Tongue (tissue), 2 donors: ENCODE results near the gene SCYGR2. TPM values are rescaled to one million over a fixed set of nuclear protein-coding genes. Genes with fewer than 3 reads are reported as not detected.
A peak's percentile ranks its signal among the peaks of the same experiment; 100 is the strongest.

Experiments used
- DNase-seq: peaks from one replicate; pipeline ENCODE4 v3.0.0-alpha.2; 2015
- total RNA-seq: library from RNA; depleted of rRNA; stranded (reverse); fragments of >200 nt; gene quantifications from one replicate; pipeline ENCODE4 v1.2.3, GENCODE V29; 2014

The SCYGR2 gene
- total RNA-seq, 1 donor from 2014 or later = not detected

DNA sequence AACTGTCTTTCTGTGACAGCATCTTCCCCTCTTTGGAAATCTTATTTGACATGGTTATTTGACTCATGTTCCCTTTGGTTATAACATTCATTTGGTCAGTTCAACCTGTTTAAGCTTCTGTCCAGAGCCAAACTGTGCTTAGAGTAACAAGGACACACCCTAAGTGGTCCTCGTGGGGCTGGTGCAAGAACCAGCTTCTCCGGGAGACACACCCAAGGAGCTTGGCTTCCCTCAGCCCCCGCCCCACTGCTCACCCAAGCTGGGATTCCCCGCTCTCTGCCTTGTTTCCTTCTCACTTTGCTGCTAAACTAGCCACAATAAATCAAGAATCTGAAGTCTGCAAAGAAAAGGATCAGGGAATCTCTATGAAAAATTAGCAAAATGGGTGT is 14.6 kb downstream of the SCYGR2 start:
- DNase-seq = no peak

GRCh38 chr2:227614246-227614645 is 15.6 kb downstream of the SCYGR2 start:
- no peak for DNase-seq

GRCh38 chr2:227614740-227615139 is 16.0 kb downstream of the SCYGR2 start, which contains the start of gene SCYGR3:
SCYGR3 (minus strand) TSS chr2:227614840; CDS start chr2:227614840, 0 bp downstream.
- no peak for DNase-seq

DNA sequence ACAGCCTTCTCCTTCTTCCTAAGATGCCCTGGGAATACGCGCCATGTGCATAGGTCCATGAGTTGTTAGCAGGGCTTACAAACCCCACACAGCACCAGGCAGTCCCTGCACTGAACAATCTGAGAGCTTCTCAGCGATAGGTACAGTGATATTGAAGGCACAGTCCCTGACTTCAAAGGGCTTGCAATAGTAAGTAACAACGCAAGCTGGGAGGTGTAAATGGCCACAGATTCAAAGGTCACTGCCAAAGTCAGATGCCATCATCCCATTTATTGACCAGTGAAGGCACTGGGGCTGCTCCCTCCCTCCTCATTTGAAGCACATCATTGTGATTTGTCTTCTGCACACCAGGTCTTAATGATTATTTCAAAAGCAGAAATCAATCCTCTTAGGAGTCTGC is 16.5 kb downstream of the SCYGR2 start:
- DNase-seq = no peak

GRCh38 chr2:227615906-227616305 is 17.2 kb downstream of the SCYGR2 start:
- no peak for DNase-seq

GRCh38 chr2:227616631-227617030 is 17.9 kb downstream of the SCYGR2 start:
- DNase-seq = no peak

DNA sequence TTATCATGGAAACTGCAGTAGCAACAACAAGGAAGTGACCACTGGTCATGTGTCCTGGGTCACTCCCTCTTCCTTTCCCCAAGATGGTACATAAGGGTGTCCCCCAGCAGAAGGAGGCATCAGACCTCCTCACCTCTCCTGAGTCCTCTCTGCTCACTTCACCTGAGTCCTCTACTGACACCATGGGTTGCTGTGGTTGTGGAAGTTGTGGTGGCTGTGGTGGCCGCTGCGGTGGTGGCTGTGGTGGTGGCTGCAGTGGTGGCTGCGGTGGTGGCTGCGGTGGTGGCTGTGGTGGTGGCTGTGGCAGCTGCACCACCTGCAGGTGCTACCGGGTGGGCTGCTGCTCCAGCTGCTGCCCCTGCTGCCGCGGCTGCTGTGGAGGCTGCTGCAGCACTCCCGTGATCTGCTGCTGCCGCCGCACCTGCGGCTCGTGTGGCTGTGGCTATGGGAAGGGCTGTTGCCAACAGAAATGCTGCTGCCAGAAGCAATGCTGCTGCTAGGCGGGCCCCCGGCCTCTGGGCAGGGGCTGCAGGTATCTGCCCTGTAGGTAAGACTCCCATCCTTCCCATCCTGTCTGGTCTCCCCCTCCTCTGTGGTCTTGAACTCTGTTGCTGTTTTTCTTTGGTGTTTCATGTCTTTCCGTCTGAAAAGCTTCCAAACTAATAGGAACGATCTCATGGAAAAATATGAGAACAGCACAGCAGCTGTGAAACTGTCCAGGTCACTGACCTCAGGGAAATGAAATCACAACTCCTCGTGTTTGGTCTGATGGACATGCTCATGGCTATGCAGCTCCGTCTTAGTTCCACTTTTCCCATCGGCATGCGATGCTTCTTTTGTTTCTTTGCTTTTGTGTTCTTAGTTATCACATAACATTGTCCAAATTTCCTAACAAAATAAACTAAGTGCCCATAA is 18.9 kb downstream of the SCYGR2 start, which contains the start of gene SCYGR4:
SCYGR4 (plus strand) TSS at position 183 of the 915 bp plus-strand sequence; CDS start at position 183, 0 bp downstream.
- DNase-seq = peak; percentile 27

- no peak for DNase-seq
Measured at GRCh38 chr2:227623226-227623625, 24.5 kb downstream of the SCYGR2 start.

GRCh38 chr2:227625420-227625819 is 26.7 kb downstream of the SCYGR2 start:
- no peak for DNase-seq

DNA sequence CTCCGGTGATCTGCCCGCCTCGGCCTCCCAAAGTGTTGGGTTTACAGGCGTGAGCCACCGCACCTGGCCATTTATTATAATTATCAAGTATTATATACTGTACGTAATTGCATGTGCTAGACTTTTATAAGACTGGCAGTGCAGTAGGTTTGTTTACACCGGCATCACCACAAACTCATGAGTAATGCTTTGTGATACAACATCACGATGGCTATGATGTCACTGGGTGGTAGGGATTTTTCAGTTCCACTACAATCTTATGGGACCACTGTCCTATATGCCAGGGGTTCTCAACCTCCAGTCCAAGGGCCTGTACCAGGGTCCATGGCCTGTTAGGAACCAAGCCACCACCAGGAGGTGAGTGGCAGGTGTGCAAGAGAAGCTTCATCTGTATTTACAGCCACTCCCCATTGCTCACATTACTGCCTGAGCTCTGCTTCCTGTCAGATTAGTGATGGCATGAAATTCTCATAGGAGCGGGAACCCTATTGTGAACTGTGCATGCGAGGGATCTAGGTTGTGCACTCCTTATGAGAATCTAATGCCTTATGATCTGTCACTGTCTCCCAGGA is 28.0 kb downstream of the SCYGR2 start:
- no peak for DNase-seq

- DNase-seq = no peak
Measured at GRCh38 chr2:227627769-227628168, 29.1 kb downstream of the SCYGR2 start.

DNA sequence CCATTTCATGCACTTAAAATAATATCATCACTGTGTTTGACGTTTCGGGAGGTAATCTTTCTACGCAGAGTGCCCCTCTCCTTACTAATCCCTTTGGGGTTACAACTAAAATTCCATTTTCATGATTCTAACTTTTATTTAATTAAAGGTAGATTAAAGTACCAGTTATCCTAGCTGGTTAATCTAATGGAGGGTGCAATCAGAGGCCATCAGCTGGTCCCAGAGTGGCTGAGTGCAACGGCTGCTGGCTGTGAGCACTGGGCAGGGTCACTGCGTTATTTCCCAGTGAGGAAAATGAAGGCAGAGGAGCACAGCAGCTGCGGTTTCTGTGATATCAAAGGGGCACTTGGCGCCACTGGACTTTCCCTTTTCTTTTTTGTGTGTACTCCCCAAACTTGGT is 30.7 kb downstream of the SCYGR2 start:
- no peak for DNase-seq

DNA sequence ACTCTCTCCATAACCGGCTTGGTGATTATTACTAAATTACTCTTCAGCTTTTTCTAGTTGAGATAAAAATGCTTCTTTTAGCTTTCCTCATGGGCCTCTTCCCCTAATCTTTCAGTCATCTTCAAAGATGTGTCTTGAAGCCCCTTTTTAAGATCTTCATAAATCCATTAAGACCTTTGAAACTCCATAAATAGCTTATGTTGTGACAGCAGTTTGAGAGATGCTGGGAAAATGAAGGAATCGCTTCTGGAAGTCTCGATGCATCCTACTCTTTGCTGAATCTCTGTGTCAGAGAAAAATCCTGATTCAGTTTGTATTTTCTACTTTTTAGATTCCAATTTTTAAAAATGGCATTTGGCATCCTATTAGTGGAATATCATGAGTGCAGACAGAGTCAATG is 31.6 kb downstream of the SCYGR2 start:
- DNase-seq = no peak

- DNase-seq = no peak
Measured at GRCh38 chr2:227632827-227633226, 34.1 kb downstream of the SCYGR2 start.

DNA sequence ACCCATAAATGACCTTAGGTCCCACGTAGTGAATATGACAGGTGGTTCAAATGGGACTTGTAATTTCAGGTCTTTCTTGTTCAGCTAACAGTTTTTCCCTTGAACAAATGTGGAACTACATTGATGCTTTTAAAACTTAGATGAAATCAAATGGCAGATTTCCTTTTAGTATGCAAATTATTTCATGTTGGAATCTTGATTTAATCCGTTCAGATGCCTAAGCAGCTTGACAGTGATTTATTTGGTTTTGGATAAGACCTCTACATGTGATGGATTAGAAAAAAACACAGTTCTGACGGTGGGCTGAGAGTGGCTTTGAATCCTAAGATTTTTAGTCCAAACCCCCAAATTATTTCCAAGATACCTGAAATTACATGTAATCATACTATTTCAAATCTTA is 35.5 kb downstream of the SCYGR2 start:
- no peak for DNase-seq

- no peak for DNase-seq
Measured at GRCh38 chr2:227642656-227643055, 44.0 kb downstream of the SCYGR2 start.

- DNase-seq = no peak
Measured at GRCh38 chr2:227643990-227644551, 45.4 kb downstream of the SCYGR2 start.

Other genes starting within 250 kb of the SCYGR2 start
- not detected for gene TM4SF20, start 219.6 kb upstream of the SCYGR2 start, total RNA-seq
- gene SCYGR1, start 210.9 kb upstream of the SCYGR2 start, total RNA-seq = not detected
- 35.9 TPM for gene AGFG1, start 126.7 kb upstream of the SCYGR2 start, total RNA-seq
- not detected for gene SCYGR3, start 15.9 kb downstream of the SCYGR2 start, total RNA-seq
- gene SCYGR4, start 18.6 kb downstream of the SCYGR2 start, total RNA-seq = not detected
- gene SCYGR5, start 67.9 kb downstream of the SCYGR2 start, total RNA-seq = not detected
- gene SLC19A3, start 119.1 kb downstream of the SCYGR2 start, total RNA-seq = 5.3 TPM
- not detected for gene SCYGR6, start 125.9 kb downstream of the SCYGR2 start, total RNA-seq
- not detected for gene SCYGR7, start 129.4 kb downstream of the SCYGR2 start, total RNA-seq
- not detected for gene SCYGR8, start 147.0 kb downstream of the SCYGR2 start, total RNA-seq
- not detected for gene CCL20, start 214.9 kb downstream of the SCYGR2 start, total RNA-seq